BLaER1 treated with 17β-estradiol and CSF1 and Interleukin-3, amounts not matched to agents 10 nM and 100 nM (cell line): ENCODE results near the gene AP1S2.

Experiments
- H3K27ac ChIP-seq, 11 experiments: shearing (Covaris generic); formaldehyde crosslinking; 2 replicates each; pipeline ENCODE4 v1.8.1; 2022
- H3K27me3 ChIP-seq, 11 experiments: shearing (Covaris generic); formaldehyde crosslinking; 2 replicates each; pipeline ENCODE4 v1.8.1; 2022
- H3K36me3 ChIP-seq, 11 experiments: shearing (Covaris generic); formaldehyde crosslinking; 2 replicates each; pipeline ENCODE4 v1.8.1; 2022
- H3K4me1 ChIP-seq, 10 experiments: shearing (Covaris generic); formaldehyde crosslinking; 2 replicates each; pipeline ENCODE4 v1.8.1; 2022
- H3K4me2 ChIP-seq, 11 experiments: shearing (Covaris generic); formaldehyde crosslinking; 2 replicates each; pipeline ENCODE4 v1.8.1; 2022
- H3K4me3 ChIP-seq, 10 experiments: shearing (Covaris generic); formaldehyde crosslinking; 2 replicates each; pipeline ENCODE4 v1.8.1; 2022
- H3K9ac ChIP-seq, 11 experiments: shearing (Covaris generic); formaldehyde crosslinking; 2 replicates each; pipeline ENCODE4 v1.8.1; 2022
- H3K9me3 ChIP-seq, 11 experiments: shearing (Covaris generic); formaldehyde crosslinking; replicated peaks in 1 of 11; 2 replicates each; pipeline ENCODE4 v1.8.1; 2022
- H4K20me1 ChIP-seq, 11 experiments: shearing (Covaris generic); formaldehyde crosslinking; 2 replicates each; pipeline ENCODE4 v1.8.1; 2022
- Cebpa-rat ChIP-seq, 11 experiments: shearing (Covaris generic); IDR thresholded peaks; 2 replicates each; pipeline ENCODE4 v1.8.1; 2022

The AP1S2 gene

GRCh38 chrX:15813416-15813815 lies 41.2 kb downstream of the AP1S2 start:
- Histone ChIP-seq H3K27ac (no peak overlapping the region), H3K4me1 (peaks cover 14 to 34% (median 21%) of the 10 kb centered on the region in 10 experiments), H3K9me3 (no peaks in the 10 kb centered on the region), H3K4me2 (no peak overlapping the region), H3K27me3 (peaks cover 0 to 6% (median 0%) of the 10 kb centered on the region in 11 experiments; a peak in 1 of 22 replicates), H3K9ac (no peak overlapping the region), H4K20me1 (peaks cover 0 to 13% (median 5%) of the 10 kb centered on the region in 11 experiments; a peak in 4 of 22 replicates), H3K4me3 (no peak overlapping the region), H3K36me3 (peaks cover 74 to 99% (median 89%) of the 10 kb centered on the region in 11 experiments)
- TF ChIP-seq Cebpa-rat (IDR thresholded peaks at IDR 0.05), result no peak

GRCh38 chrX:15812192-15812938 lies 42.2 kb downstream of the AP1S2 start:
- no peak overlapping the region for H3K4me3 ChIP-seq
- peaks cover 0 to 13% (median 5%) of the 10 kb centered on the region in 11 experiments; a peak in 4 of 22 replicates for H4K20me1 ChIP-seq
- no peak overlapping the region for H3K27ac ChIP-seq
- H3K36me3 ChIP-seq, result peaks cover 79 to 99% (median 89%) of the 10 kb centered on the region in 11 experiments
- H3K27me3 ChIP-seq, result peaks cover 0 to 6% (median 0%) of the 10 kb centered on the region in 11 experiments; a peak in 1 of 22 replicates
- no peak for TF ChIP-seq Cebpa-rat (IDR thresholded peaks at IDR 0.05)
- no peak overlapping the region for H3K9ac ChIP-seq
- H3K9me3 ChIP-seq, result no peaks in the 10 kb centered on the region
- no peak overlapping the region for H3K4me2 ChIP-seq
- H3K4me1 ChIP-seq, result peaks cover 14 to 33% (median 20%) of the 10 kb centered on the region in 10 experiments

- Histone ChIP-seq H3K36me3 (peaks cover 61 to 98% (median 83%) of the 10 kb centered on the region in 11 experiments), H4K20me1 (peaks cover 0 to 6% (median 0%) of the 10 kb centered on the region in 11 experiments; a peak in 2 of 22 replicates)
- TF ChIP-seq Cebpa-rat (IDR thresholded peaks at IDR 0.05), result no peak
These were observed 46.4 kb downstream of the AP1S2 start for GRCh38 chrX:15808254-15808653.

GRCh38 chrX:15804563-15804962 lies 50.0 kb downstream of the AP1S2 start:
- peaks cover 0 to 16% (median 0%) of the 10 kb centered on the region in 11 experiments; a peak in 7 of 22 replicates for H4K20me1 ChIP-seq
- H3K36me3 ChIP-seq, result peaks cover 42 to 97% (median 78%) of the 10 kb centered on the region in 11 experiments
- no peak for TF ChIP-seq Cebpa-rat (IDR thresholded peaks at IDR 0.05)
- peak overlapping the region in 5 of 11 experiments; percentile 40 to 90 (median 78); a peak in 10 of 22 replicates for H3K4me2 ChIP-seq
- 0 out of 20 replicates have a peak overlapping the region, but pooled peaks of 1 of the 10 experiments have one; percentile 13 for H3K4me3 ChIP-seq
- H3K27me3 ChIP-seq, result no peaks in the 10 kb centered on the region; a peak in 1 of 22 replicates
- H3K4me1 ChIP-seq, result peaks cover 0 to 45% (median 6%) of the 10 kb centered on the region in 10 experiments; a peak in 10 of 20 replicates
- peak overlapping the region in 6 of 11 experiments; percentile 15 to 77 (median 63); a peak in 8 of 22 replicates for H3K9ac ChIP-seq
- no peaks in the 10 kb centered on the region for H3K9me3 ChIP-seq
- H3K27ac ChIP-seq, result peak overlapping the region in 7 of 11 experiments; percentile 8 to 90 (median 79); a peak in 14 of 22 replicates

More at GRCh38 chrX:15808254-15808653, 46.4 kb downstream of the AP1S2 start:
- Histone ChIP-seq H3K4me1 (peaks cover 0 to 32% (median 6%) of the 10 kb centered on the region in 10 experiments; a peak in 10 of 20 replicates), H3K27me3 (peaks cover 0 to 6% (median 0%) of the 10 kb centered on the region in 11 experiments; a peak in 1 of 22 replicates), H3K9me3 (no peaks in the 10 kb centered on the region), H3K9ac (no peak overlapping the region), H3K4me2 (no peak overlapping the region), H3K4me3 (no peak overlapping the region), H3K27ac (no peak overlapping the region)

GRCh38 chrX:15797707-15798106 lies 56.9 kb downstream of the AP1S2 start:
- peaks cover 0 to 16% (median 0%) of the 10 kb centered on the region in 10 experiments; a peak in 6 of 20 replicates for H3K4me1 ChIP-seq
- no peak overlapping the region for H3K4me2 ChIP-seq

GRCh38 chrX:15790769-15791290 lies 63.8 kb downstream of the AP1S2 start:
- TF ChIP-seq Cebpa-rat (IDR thresholded peaks at IDR 0.05), result no peak
- peaks cover 0 to 34% (median 12%) of the 10 kb centered on the region in 11 experiments; a peak in 14 of 22 replicates for H4K20me1 ChIP-seq
- no peaks in the 10 kb centered on the region for H3K9me3 ChIP-seq

More at GRCh38 chrX:15797707-15798106, 56.9 kb downstream of the AP1S2 start:
- H4K20me1 ChIP-seq, result peaks cover 0 to 83% (median 37%) of the 10 kb centered on the region in 11 experiments; a peak in 17 of 22 replicates
- H3K36me3 ChIP-seq, result peaks cover 46 to 88% (median 62%) of the 10 kb centered on the region in 11 experiments
- no peak overlapping the region for H3K4me3 ChIP-seq
- no peaks in the 10 kb centered on the region for H3K27me3 ChIP-seq
- no peaks in the 10 kb centered on the region for H3K9me3 ChIP-seq
- no peak overlapping the region for H3K9ac ChIP-seq
- TF ChIP-seq Cebpa-rat (IDR thresholded peaks at IDR 0.05), result no peak
- no peak overlapping the region for H3K27ac ChIP-seq

GRCh38 chrX:15789979-15790768 lies 64.4 kb downstream of the AP1S2 start, which contains the start of gene ZRSR2:
Gene ZRSR2 (plus strand): TSS chrX:15790484. CDS start chrX:15790496, 12 bp downstream.
- TF ChIP-seq Cebpa-rat (IDR thresholded peaks at IDR 0.05), result no peak
- peak within 1 kb of the TSS; percentile 75 to 93 (median 89) for H3K4me2 ChIP-seq
- peaks cover 9 to 33% (median 23%) of the 10 kb centered on the region in 11 experiments for H3K36me3 ChIP-seq
- peak within 1 kb of the TSS; percentile 44 to 88 (median 81); a peak in 21 of 22 replicates for H3K27ac ChIP-seq
- peaks cover 0 to 27% (median 5%) of the 10 kb centered on the region in 11 experiments; a peak in 11 of 22 replicates for H4K20me1 ChIP-seq
- H3K27me3 ChIP-seq, result peaks cover 0 to 32% (median 16%) of the 10 kb centered on the region in 11 experiments; a peak in 12 of 22 replicates
- peaks cover 16 to 37% (median 20%) of the 10 kb centered on the region in 10 experiments for H3K4me1 ChIP-seq
- peak within 1 kb of the TSS; percentile 76 to 91 (median 81) for H3K4me3 ChIP-seq
- H3K9ac ChIP-seq, result peak within 1 kb of the TSS; percentile 75 to 86 (median 83)
- no peaks in the 10 kb centered on the region for H3K9me3 ChIP-seq

More at GRCh38 chrX:15790769-15791290, 63.8 kb downstream of the AP1S2 start:
- H3K4me2 ChIP-seq, result peak overlapping the region; percentile 75 to 93 (median 89)
- H3K36me3 ChIP-seq, result peaks cover 15 to 38% (median 27%) of the 10 kb centered on the region in 11 experiments
- peak overlapping the region; percentile 75 to 86 (median 83) for H3K9ac ChIP-seq
- H3K27me3 ChIP-seq, result peaks cover 0 to 32% (median 16%) of the 10 kb centered on the region in 11 experiments; a peak in 12 of 22 replicates
- peaks cover 16 to 37% (median 20%) of the 10 kb centered on the region in 10 experiments for H3K4me1 ChIP-seq
- peak overlapping the region; percentile 76 to 91 (median 81) for H3K4me3 ChIP-seq
- H3K27ac ChIP-seq, result peak overlapping the region; percentile 44 to 88 (median 81); a peak in 21 of 22 replicates

GRCh38 chrX:15786915-15787314 lies 67.7 kb downstream of the AP1S2 start:
- no peak for TF ChIP-seq Cebpa-rat (IDR thresholded peaks at IDR 0.05)
- Histone ChIP-seq H4K20me1 (no peaks in the 10 kb centered on the region; a peak in 1 of 22 replicates), H3K9ac (no peak overlapping the region), H3K4me2 (peak overlapping the region in 2 of 11 experiments; percentile 17 to 26; a peak in 1 of 22 replicates), H3K27ac (no peak overlapping the region), H3K36me3 (peaks cover 0 to 27% (median 10%) of the 10 kb centered on the region in 11 experiments; a peak in 12 of 22 replicates), H3K4me3 (no peak overlapping the region), H3K27me3 (peaks cover 0 to 32% (median 16%) of the 10 kb centered on the region in 11 experiments; a peak in 12 of 22 replicates), H3K4me1 (peaks cover 13 to 35% (median 19%) of the 10 kb centered on the region in 10 experiments), H3K9me3 (no peaks in the 10 kb centered on the region)
